Breast epithelium (tissue), 3 donors: ENCODE results near the gene TBX2.

Experiments
- CTCF ChIP-seq, 3 donors: fragments of 450-650 bp; IDR thresholded peaks; one replicate each; pipeline ENCODE4 v1.5.1; 2016 to 2017; ENCODE audit warnings: antibody characterized with exemption in 3 of 3, mild to moderate bottlenecking in 3 of 3, moderate library complexity in 3 of 3
- POLR2A ChIP-seq: fragments of 450-650 bp; IDR thresholded peaks from one replicate; pipeline ENCODE4 v1.6.1; 2016; ENCODE audit warnings: antibody characterized with exemption, mild to moderate bottlenecking, moderate library complexity
- POLR2AphosphoS5 ChIP-seq, 3 donors: sonication (generic); formaldehyde crosslinking; IDR thresholded peaks; one replicate each; pipeline ENCODE4 v1.6.1; 2017; ENCODE audit warnings: antibody characterized with exemption in 3 of 3

GRCh38 chr17:61422869-61423268 lies 23.2 kb downstream of the TBX2 start:
- TF ChIP-seq CTCF (IDR thresholded peaks at IDR 0.05) (no peak), POLR2AphosphoS5 (IDR thresholded peaks at IDR 0.05) (no peak), POLR2A (no peak)
